T-helper 17 cell (primary cell): ENCODE measurements around the gene HOXC5. TPM values are rescaled to one million over a fixed set of nuclear protein-coding genes. Genes with fewer than 3 reads are reported as not detected.

Experiments used
- total RNA-seq, 4 donors: library from RNA in 2 of 4; stranded (reverse) in 2 of 4; gene quantifications; one replicate each; pipeline ENCODE4 v1.2.3 and lab custom pipeline; 2022 to 2026

Gene HOXC5
- total RNA-seq, 2 donors from 2014 or later = not detected

Other genes starting within 250 kb of the HOXC5 start
- gene HOXC13, start 94.2 kb upstream of the HOXC5 start, total RNA-seq = not detected
- not detected for gene HOXC12, start 78.1 kb upstream of the HOXC5 start, total RNA-seq
- not detected for gene HOXC11, start 59.9 kb upstream of the HOXC5 start, total RNA-seq
- gene HOTAIR, start 58.1 kb upstream of the HOXC5 start, total RNA-seq = not detected
- gene HOXC10, start 47.9 kb upstream of the HOXC5 start, total RNA-seq = not detected
- gene HOXC9, start 32.9 kb upstream of the HOXC5 start, total RNA-seq = not detected
- gene HOXC8, start 24.1 kb upstream of the HOXC5 start, total RNA-seq = not detected
- not detected for gene HOXC6, start 4.6 kb upstream of the HOXC5 start, total RNA-seq
- not detected for gene HOXC4, start 20.8 kb downstream of the HOXC5 start, total RNA-seq
- gene SMUG1, start 155.9 kb downstream of the HOXC5 start, total RNA-seq = 1 to 10 TPM; 8.6 to 9.2 TPM
- gene CBX5, start 247.1 kb downstream of the HOXC5 start, total RNA-seq = 10 to 100 TPM; 31.1 to 34.9 TPM
- 1,000 to 10,000 TPM; 1,531 to 1,582 TPM for gene HNRNPA1, start 247.7 kb downstream of the HOXC5 start, total RNA-seq